HUES64 (cell line): ENCODE results near the gene JAG2.

Experiments used
- H3K27ac ChIP-seq: 2 replicates; pipeline ENCODE4 v1.7.0; 2013; ENCODE audit warnings: low read depth, low read length, inconsistent platforms
- H3K27me3 ChIP-seq: 2 replicates; pipeline ENCODE4 v1.6.1; 2013; ENCODE audit warnings: mild to moderate bottlenecking, low read length; ENCODE audit not compliant: insufficient read depth
- H3K36me3 ChIP-seq: 2 replicates; pipeline ENCODE4 v1.6.1; 2013; ENCODE audit warnings: mild to moderate bottlenecking, low read length; ENCODE audit not compliant: insufficient read depth
- H3K4me1 ChIP-seq: 2 replicates; pipeline ENCODE4 v1.6.1; 2013; ENCODE audit warnings: mild to moderate bottlenecking, low read length, moderate library complexity; ENCODE audit not compliant: insufficient read depth
- H3K4me3 ChIP-seq: 2 replicates; pipeline ENCODE4 v1.5.1; 2013; ENCODE audit warnings: mild to moderate bottlenecking, low read length, moderate library complexity
- H3K9ac ChIP-seq: 2 replicates; pipeline ENCODE4 v1.6.1; 2013; ENCODE audit warnings: mild to moderate bottlenecking, low read depth, low read length
- H3K9me3 ChIP-seq: 2 replicates; pipeline ENCODE4 v1.6.1; 2013; ENCODE audit warnings: low read depth, low read length; ENCODE audit not compliant: insufficient read depth
- WGBS: fragments of 150-250, 120-280 bp; methylation state at CpG from one replicate; pipeline ENCODE4 v1.1.7; 2013; ENCODE audit warnings: missing lambda C conversion rate; 5-methylcytosine and 5-hydroxymethylcytosine counted together

JAG2 gene

DNA sequence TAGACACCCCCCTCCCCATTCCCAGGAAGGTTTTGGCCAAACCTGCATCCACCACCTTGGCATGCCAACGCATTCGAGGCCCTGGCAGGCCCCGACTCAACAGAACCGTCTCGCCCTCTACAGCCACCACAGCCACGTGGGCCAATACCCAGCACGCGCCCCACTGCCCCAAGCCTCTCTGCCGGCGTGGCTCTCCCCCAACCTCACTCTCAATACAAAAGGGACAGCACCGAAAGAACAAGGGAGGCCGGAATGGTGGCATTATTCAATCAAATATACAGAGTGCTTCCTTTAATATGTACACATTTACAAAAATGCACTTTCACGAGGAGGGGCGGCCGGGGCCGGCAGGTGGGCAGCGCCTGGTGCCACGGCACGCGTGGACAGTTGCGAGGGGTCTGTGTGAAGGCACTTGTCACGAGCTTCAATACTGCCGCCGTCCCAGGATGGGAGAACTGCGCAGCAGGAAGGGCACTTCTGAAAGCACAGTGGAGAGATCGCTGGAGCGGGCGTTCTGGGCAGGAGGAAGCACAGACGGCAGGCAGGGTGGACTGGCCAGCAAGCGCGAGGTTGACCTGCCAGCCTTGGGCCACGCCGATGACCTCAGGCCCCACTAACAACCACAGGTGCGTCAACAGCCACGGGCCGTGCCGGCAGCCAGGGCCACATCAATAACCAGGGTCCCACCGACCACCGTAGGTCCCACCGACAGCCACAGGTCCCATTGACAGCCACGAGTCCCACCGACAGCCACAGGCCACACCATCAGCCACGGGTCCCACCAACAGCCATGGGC lies 26.9 kb downstream of the JAG2 start:
- no peaks in the 10 kb centered on the region; the same call in 1 of the 2 replicates for H3K36me3 ChIP-seq
- no peak overlapping the region for H3K9ac ChIP-seq

DNA sequence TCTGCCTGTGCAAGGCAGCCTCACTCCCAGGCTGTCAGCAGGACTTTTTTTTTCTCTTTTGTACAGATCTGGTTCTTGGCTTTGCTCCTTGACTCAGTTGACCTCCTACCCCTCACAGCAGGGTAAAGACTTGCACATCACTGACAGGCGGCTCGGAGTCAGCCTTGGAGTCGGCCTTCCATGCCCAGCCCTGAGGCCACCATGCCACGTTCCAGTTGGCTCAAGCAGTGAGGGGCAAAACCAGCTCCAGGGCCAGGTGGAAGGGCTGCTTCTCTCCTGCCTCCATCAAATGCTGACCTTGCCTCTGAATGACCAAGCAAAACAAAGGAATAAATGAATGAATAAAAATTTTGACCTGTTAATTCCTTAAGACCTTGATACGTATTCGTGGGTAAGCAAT lies 27.6 kb downstream of the JAG2 start:
- 88% methylated on average over 6 of the region's 6 CpGs for WGBS
- H3K27ac ChIP-seq = no peak overlapping the region
- H3K9me3 ChIP-seq = 0 out of 2 replicates have a peak, but pooled peaks cover 14% of the 10 kb centered on the region
- H3K9ac ChIP-seq = no peak overlapping the region
- H3K4me3 ChIP-seq = no peak overlapping the region
- no peaks in the 10 kb centered on the region for H3K27me3 ChIP-seq
- H3K4me1 ChIP-seq = no peaks in the 10 kb centered on the region
- no peaks in the 10 kb centered on the region; the same call in 1 of the 2 replicates for H3K36me3 ChIP-seq

More for the DNA sequence above, 26.9 kb downstream of the JAG2 start:
- H3K27me3 ChIP-seq = no peaks in the 10 kb centered on the region
- no peaks in the 10 kb centered on the region for H3K4me1 ChIP-seq
- no peak overlapping the region for H3K4me3 ChIP-seq
- H3K27ac ChIP-seq = no peak overlapping the region
- H3K9me3 ChIP-seq = 0 out of 2 replicates have a peak, but pooled peaks cover 14% of the 10 kb centered on the region
- 94% methylated on average over 43 of the region's 43 CpGs for WGBS

DNA sequence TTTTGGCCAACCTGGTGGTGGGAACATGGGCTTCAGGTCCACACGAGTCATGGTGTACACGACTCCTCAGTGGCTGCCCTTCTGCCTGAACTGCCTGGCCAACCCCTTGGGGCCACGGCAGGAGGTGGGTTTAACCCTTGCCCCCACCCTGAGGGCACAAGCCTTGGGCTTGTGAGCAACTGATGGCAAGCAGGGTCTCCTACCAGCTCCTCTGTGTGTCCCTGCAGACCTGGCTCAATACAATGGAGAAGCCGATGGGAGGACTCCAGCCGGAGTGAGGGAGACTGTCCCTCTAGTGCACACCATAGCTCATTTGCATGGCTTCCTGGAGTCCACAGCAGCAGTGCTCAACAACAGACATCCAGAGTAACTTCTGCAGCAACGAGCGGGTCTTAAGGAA lies 28.0 kb downstream of the JAG2 start:
- H3K4me1 ChIP-seq = no peaks in the 10 kb centered on the region

DNA sequence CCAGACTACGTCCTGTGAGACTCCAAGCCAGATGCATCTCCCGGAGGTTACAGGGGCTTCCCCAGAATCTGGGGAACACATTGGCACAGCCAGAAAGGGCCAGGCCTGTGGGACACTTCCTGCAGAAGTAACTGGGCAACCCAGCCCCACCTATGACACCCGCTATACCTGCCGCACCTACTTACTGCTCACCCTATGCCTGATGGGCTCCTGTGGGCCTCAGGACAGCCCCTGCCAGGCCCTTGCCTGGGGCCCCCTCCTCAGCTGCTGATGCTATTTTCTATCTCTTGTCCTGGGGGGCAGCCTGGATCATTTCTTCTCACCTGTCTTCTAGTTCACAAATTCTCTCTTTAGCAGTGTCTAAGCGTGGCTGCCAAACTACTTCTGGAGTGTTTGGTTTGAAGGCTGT lies 28.7 kb downstream of the JAG2 start:
- Histone ChIP-seq H3K4me3 (no peak overlapping the region), H3K9me3 (0 out of 2 replicates have a peak, but pooled peaks cover 14% of the 10 kb centered on the region), H3K27me3 (no peaks in the 10 kb centered on the region), H3K36me3 (no peaks in the 10 kb centered on the region; the same call in 1 of the 2 replicates), H3K9ac (no peak overlapping the region), H3K4me1 (no peaks in the 10 kb centered on the region), H3K27ac (no peak overlapping the region)
- WGBS = 97% methylated on average over 5 of the region's 5 CpGs

More for the DNA sequence above, 28.0 kb downstream of the JAG2 start:
- Histone ChIP-seq H3K9me3 (0 out of 2 replicates have a peak, but pooled peaks cover 14% of the 10 kb centered on the region), H3K36me3 (no peaks in the 10 kb centered on the region; the same call in 1 of the 2 replicates), H3K27ac (no peak overlapping the region), H3K9ac (no peak overlapping the region), H3K4me3 (no peak overlapping the region), H3K27me3 (no peaks in the 10 kb centered on the region)
- 93% methylated on average over 7 of the region's 7 CpGs for WGBS

DNA sequence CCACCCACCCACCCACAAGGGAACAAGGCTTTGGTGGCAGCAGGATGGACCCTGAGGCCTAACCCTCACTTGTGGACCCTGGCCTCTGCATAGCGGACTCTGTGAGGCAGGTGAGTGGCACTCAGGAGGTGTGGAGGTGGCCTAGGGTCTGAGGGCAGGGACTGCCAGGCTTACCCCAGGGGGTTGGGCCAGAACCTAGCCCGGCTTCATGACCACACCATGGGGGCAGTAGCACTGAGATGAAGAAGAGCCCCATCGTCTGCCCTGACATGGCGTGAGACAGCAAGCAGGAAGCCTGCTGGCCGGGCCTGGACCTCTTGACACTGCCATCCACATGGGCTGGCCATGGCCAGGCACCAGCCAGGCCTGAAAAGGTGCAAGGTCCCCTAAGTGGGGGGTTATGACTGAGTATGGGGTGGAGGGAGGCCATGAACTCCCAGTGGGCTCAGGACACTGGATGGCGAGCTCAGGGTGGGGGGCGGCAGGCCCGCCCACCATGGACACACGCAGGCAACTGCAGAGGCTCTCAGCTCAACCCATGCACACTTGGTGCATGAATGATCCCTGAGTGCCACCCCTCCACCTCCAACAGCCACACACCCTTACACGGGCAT lies 29.3 kb downstream of the JAG2 start:
- Histone ChIP-seq H3K27me3 (no peaks in the 10 kb centered on the region), H3K9ac (no peak overlapping the region), H3K4me1 (no peaks in the 10 kb centered on the region), H3K9me3 (0 out of 2 replicates have a peak, but pooled peaks cover 14% of the 10 kb centered on the region), H3K36me3 (no peaks in the 10 kb centered on the region; the same call in 1 of the 2 replicates), H3K4me3 (no peak overlapping the region), H3K27ac (no peak overlapping the region)
- 72% methylated on average over 10 of the region's 10 CpGs for WGBS

DNA sequence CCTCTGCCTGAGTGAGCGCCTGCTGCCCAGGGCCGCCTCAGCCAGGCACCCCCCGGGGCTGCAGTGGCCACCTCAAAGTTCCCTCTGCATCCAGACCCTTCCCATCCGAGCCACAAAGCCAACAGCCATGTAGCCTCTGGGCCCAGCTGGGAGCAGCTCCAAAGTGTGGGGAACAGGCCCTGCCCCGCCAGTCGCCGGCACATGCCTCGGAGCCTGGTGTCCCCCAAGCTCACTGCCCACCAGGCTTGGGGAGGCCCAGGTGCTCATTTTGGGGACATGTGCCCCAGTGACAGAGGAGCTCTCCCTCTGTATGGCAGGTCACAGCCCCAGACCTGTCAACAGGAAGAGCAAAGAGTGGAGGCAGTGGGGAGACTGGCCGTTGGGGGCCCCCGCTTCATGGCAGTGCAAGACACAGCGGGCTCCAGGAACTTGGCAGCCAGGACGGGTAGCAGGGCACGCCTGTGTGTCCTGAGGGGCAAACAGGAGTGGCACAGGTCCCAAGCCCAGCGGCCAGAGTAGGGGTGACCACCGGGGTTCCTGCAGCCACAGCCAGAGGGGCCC lies 29.9 kb downstream of the JAG2 start:
- Histone ChIP-seq H3K27me3 (no peaks in the 10 kb centered on the region), H3K9me3 (0 out of 2 replicates have a peak, but pooled peaks cover 14% of the 10 kb centered on the region), H3K27ac (no peak overlapping the region), H3K4me1 (no peaks in the 10 kb centered on the region), H3K9ac (no peak overlapping the region), H3K36me3 (no peaks in the 10 kb centered on the region; the same call in 1 of the 2 replicates), H3K4me3 (no peak overlapping the region)
- WGBS = 95% methylated on average over 15 of the region's 15 CpGs

DNA sequence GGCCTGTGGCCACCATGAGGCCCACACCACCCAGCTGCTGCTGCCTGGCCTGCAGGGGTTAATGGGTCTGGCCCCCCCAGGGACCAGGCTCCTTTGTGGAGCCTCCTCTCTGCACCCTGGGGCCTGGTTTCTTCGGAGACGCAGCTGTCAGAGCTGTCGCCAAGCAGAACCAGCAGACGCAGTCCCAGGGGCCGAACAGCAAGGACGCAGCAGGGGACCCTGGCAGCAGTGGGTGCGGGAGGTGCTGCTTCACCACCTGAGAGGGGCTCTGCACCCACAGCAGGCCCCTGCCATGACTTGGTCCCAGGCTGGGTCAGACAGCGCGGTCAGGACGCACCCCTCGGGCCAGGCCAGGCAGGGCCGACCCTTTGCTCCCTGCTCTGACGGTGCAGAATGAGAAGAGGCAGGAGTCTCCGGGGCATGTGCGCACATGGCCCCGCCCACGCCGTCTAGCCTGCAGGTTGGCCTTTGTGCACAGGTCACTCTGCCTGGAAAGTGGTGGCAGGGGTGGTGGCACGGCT lies 30.5 kb downstream of the JAG2 start:
- Histone ChIP-seq H3K9me3 (0 out of 2 replicates have a peak, but pooled peaks cover 14% of the 10 kb centered on the region), H3K4me1 (no peaks in the 10 kb centered on the region), H3K27ac (no peak overlapping the region), H3K9ac (no peak overlapping the region), H3K36me3 (no peaks in the 10 kb centered on the region; the same call in 1 of the 2 replicates), H3K27me3 (no peaks in the 10 kb centered on the region), H3K4me3 (no peak overlapping the region)
- WGBS = 93% methylated on average over 19 of the region's 19 CpGs

DNA sequence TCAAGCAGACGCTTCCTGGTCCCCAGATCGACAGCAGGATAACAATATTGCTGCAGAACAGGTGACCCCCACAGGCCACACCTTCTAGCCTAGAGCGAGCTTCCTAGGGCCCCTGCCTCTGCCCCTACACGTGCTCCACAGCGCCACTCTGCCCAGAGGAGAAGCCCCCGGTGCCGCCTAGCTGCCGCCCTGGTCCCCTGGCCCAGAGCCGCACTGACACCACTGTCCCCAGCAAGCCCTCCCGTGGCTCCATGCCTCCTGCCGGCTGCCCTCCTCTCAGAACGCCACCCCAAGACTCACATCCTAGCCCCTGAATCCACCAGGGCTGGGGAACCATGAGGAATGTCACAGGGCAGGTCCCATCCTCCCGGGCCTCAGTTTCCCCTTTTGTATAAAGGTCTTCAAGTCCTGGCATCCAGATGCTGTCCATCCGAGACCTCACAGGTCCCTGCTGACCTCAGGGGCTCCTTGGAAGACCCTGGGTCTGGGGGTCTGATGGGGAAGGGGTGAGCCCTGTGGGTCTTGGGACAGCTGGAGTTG lies 31.0 kb downstream of the JAG2 start:
- Histone ChIP-seq H3K27me3 (no peaks in the 10 kb centered on the region), H3K9ac (no peak overlapping the region), H3K4me1 (no peaks in the 10 kb centered on the region), H3K36me3 (no peaks in the 10 kb centered on the region; the same call in 1 of the 2 replicates), H3K9me3 (0 out of 2 replicates have a peak, but pooled peaks cover 14% of the 10 kb centered on the region), H3K27ac (no peak overlapping the region), H3K4me3 (no peak overlapping the region)
- WGBS = 89% methylated on average over 14 of the region's 14 CpGs

DNA sequence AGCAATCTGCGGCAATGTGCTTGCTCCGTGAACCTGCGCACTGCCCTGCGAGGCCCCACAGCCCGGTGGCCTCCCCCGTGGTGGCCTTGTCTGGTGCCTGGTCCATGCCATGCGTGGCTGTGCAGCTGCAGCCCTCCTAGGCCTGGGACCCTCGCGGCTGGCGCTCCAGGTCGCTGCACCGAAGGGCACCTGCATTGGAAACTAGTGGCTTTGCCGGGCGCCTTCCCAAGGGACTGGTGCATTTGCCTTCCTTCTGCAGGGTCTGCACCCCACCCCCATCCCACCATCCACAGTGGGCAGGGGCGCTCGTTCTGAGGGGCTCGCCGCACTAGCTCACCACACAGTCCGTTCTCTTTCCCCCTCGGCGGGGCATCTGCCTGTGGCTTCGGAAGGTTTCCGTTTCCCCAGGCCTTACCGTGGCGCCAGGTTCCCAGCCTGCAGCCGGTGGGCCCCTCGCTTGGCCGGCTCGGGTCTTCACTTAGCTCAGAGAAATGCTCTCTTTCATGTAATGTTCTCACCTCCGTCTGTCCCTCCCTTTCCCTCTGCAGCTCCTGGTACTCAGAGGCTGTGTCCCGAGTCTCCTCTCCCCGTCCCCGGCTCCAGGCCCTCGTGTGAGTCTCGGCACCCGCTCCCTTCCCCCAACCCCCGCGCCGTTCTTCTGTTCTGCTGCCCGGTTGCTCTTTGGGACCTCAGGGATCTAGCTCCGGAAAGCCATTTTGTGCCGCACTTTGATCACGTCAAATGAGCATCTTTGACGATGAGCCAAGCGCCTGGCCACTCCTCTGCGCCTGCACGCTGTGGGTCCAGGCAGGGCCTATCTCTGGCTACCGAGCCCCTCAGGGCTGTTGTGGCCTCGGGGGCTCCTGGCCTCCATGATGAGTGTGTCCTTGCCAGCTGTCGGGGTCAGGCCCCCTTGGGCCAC lies 31.9 kb downstream of the JAG2 start:
- H3K27ac ChIP-seq = no peak overlapping the region
- no peak overlapping the region for H3K4me3 ChIP-seq
- WGBS = 92% methylated on average over 50 of the region's 50 CpGs
- 0 out of 2 replicates have a peak, but pooled peaks cover 15% of the 10 kb centered on the region for H3K9me3 ChIP-seq
- H3K36me3 ChIP-seq = no peaks in the 10 kb centered on the region; the same call in 1 of the 2 replicates
- H3K9ac ChIP-seq = no peak overlapping the region
- no peaks in the 10 kb centered on the region for H3K4me1 ChIP-seq
- H3K27me3 ChIP-seq = no peaks in the 10 kb centered on the region
